Measurements from ENCODE around the gene AOC1.

Gene AOC1

GRCh38 chr7:150831851-150832250 lies 20.5 kb upstream of the AOC1 start:
- no peak for DNase-seq (ENCODE audit: low read depth in 2 of 2)

- no peak for DNase-seq (ENCODE audit: low read depth in 2 of 2)
These were observed 17.3 kb upstream of the AOC1 start for GRCh38 chr7:150835019-150835418.

- DNase-seq (ENCODE audit: low read depth in 2 of 2) = no peak
These were observed 16.5 kb upstream of the AOC1 start for GRCh38 chr7:150835702-150836280.

DNA sequence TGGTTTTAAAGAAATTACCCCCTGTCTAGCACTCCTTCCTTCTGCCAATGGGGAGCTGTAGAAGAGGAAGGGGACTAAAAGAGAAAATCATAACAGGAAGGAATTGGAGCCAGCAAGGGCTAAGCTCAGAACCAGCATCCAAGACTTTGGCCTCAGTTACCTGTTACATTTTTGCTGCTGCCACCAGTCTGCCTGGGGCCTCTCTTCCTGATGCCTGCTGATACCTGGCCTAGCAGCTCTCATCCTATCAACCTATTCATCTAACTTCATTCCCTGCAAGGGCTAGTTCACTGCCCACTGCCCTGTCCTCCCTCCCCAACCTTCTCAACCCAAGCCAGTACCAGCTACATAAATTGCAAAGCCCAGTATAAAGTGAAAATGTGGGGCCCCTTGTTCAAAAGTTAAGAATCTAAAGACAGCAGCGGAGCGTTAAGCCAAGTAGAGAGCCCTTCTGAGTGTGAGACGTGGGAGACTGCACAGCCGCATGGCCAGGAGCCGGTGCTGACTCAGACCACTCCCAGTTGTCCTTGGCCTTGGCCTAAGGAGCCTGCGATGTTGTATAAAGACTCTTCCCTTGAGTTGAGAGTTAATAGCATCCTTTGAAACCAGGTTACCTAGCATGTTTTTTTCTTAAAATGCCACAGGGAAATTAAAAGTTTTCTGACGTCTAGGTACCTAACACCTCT lies 13.2 kb upstream of the AOC1 start:
- no peak for DNase-seq (ENCODE audit: low read depth in 2 of 2)

GRCh38 chr7:150842018-150842417 lies 10.3 kb upstream of the AOC1 start:
- DNase-seq (ENCODE audit: low read depth in 2 of 2) = no peak

GRCh38 chr7:150842716-150843115 lies 9.6 kb upstream of the AOC1 start:
- DNase-seq (ENCODE audit: low read depth in 2 of 2) = no peak

DNA sequence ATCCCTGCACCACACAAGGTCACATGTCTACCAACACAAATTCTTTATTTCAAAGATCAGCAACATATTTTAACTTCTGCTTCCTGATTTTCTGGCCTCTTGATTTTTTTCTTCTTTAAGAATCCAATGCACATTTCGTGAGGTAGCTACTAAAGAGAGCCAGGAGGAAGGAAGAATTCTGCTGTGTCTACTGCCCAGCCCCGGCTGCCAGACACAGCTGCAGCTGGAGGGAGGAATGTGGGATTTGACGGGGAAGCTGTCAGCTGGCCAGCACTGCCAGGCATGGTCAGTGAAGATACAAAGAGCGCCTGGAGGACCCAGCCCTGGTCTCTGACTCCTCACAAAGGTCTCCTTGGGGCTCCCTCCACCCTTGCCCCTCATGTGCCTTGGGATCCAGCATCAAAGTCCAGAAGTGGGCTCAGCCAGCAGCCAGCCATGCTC lies 6.9 kb upstream of the AOC1 start:
- DNase-seq (ENCODE audit: low read depth in 2 of 2) = no peak

- DNase-seq (ENCODE audit: low read depth in 2 of 2) = no peak
These were observed 5.8 kb upstream of the AOC1 start for GRCh38 chr7:150846291-150847115.

DNA sequence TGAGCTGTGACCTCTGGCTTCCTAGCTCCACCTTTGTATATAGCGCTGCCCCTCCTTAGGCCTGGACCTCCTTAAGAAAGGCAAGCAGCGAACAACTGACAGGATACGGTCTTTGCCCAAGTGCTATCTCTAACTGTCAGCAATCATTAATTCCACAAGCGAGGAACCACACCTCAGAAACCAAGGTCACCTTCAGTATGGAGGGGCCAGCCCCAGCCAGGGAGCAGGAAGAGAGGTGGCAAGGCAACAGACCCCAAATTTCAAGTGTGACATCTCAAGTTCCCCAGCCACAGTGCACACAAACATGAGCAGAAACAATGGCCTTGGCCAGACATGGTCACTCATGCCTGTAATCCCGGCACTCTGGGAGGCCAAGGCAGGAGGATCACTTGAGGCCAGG lies 4.8 kb upstream of the AOC1 start:
- no peak for DNase-seq (ENCODE audit: low read depth in 2 of 2)

DNA sequence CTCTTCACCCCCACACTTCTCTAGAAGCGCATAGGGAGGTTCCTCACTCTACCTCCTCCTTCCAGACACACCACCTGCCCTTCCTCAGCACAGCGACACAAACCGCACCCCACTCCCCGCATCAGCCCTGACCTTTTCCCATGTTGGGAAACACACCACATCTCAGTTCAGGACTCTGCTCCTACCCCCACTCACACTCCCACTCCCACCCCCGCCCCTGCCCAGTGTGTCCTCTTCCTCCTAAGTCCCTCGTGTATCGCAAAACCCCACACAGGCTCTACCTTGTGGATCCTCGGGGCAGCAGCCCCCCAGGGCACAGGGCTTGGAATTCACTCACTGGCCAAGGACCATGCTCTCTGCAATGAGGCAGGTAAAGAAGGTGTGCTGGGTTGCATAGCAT lies 4.2 kb upstream of the AOC1 start:
- no peak for DNase-seq (ENCODE audit: low read depth in 2 of 2)

GRCh38 chr7:150848561-150849115 lies 3.7 kb upstream of the AOC1 start:
- DNase-seq (ENCODE audit: low read depth in 2 of 2) = no peak

DNA sequence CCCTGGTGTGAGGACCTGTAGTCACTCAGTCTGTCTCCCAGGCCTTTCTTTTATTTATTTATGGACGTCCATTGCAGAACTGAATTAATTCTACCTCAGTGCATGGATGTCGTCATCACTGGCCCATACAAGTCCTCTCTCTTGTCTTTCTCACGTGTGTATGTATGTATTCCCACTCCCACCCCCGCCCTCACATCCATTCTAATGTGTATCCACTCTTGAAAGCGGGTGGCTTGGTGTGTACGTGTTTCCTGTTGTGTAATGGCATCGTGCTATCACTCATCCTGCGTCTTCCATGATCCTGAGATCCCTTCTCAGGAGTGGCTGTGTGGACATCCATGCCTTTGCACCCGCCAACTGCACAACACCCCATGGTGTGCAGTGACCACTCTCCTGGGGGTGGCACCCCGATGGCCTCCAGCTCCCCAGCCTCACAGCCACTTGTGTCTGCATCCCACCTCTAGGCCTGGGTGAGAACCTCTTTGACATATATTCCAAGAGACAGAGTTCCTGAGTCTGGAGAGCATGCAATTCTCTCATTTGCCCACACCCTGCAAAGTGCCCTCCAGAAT lies 3.0 kb upstream of the AOC1 start:
- DNase-seq (ENCODE audit: low read depth in 2 of 2) = no peak

- no peak for DNase-seq (ENCODE audit: low read depth in 2 of 2)
These were observed 2.0 kb upstream of the AOC1 start for GRCh38 chr7:150850273-150850672.

DNA sequence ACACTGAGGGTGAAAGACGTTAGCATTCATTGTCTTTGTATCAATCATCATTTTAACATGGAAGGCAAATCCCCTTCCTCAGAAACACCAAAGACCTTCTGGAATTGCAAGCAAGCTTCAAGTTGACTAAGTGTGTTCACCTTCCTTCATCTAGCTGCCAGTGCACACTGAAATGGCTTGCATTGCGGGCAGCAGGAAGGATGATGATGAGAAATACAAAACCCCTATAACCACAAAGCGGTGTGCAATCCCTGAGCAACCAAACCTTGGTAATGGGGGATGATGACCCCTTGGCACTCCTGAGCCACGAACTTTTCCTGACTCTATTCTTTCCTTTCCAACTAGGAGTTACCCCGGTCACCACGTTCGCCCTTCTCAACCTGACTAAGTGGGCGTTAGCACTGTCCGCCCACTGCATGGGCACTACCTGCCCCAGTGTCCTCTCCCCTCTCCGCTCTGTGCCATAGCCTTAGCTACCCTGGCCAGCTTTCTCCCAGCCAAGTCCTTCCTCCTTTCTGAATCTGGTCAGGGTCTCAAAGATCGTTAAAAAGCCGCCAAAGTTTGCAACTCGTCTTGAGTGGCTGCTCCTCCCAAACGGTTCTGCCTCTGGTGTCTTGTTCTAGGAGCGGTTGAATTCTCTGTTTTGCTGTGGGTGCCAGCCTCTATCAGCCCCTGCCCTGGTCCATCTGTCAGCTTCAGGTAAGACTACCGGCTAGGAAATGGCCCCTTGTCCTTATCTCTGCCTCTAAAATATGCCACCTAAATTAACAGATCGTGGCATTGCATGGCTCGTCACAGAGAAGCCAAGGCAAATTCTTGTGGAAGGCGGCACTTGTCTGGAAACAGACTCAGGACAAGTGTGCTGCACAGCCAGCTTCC lies 586 bp upstream of the AOC1 start:
- no peak for DNase-seq (ENCODE audit: low read depth in 2 of 2)

GRCh38 chr7:150854066-150855000 lies 2.0 kb downstream of the AOC1 start:
- no peak for DNase-seq (ENCODE audit: low read depth in 2 of 2)

- DNase-seq (ENCODE audit: low read depth in 2 of 2) = no peak
These were observed 2.7 kb downstream of the AOC1 start for GRCh38 chr7:150855046-150855445.

GRCh38 chr7:150855476-150856302 lies 3.4 kb downstream of the AOC1 start:
- no peak for DNase-seq (ENCODE audit: low read depth in 2 of 2)

DNA sequence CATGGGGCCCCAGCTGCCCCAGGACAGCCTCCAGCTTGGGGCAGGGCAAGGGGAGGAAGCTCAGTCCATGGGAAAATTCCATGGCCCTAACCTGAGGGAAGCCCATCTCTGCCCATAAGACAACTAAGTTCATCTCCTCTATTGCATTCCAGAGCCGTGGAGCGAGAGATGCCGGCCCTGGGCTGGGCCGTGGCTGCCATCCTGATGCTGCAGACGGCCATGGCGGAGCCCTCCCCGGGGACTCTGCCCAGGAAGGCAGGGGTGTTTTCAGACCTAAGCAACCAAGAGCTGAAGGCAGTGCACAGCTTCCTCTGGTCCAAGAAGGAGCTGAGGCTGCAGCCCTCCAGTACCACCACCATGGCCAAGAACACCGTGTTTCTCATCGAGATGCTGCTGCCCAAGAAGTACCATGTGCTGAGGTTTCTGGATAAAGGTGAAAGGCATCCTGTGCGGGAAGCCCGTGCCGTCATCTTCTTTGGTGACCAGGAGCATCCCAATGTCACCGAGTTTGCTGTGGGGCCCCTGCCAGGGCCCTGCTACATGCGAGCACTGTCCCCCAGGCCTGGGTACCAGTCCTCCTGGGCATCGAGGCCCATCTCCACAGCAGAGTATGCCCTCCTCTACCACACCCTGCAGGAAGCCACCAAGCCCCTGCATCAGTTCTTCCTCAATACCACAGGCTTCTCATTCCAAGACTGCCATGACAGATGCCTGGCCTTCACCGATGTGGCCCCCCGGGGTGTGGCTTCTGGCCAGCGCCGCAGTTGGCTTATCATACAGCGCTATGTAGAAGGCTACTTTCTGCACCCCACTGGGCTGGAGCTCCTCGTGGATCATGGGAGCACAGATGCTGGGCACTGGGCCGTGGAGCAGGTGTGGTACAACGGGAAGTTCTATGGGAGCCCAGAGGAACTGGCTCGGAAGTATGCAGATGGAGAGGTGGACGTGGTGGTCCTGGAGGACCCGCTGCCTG lies 4.3 kb downstream of the AOC1 start:
- no peak for DNase-seq (ENCODE audit: low read depth in 2 of 2)

Data from stimulated activated CD8-positive, alpha-beta memory T cell treated with anti-CD3 and anti-CD28 coated beads, Interleukin-15, amount 100 ng/mL, for 48 hours (primary cell).